Fibroblast of the aortic adventitia (primary cell): ENCODE data around the gene RPL31. TPM values are rescaled to one million over a fixed set of nuclear protein-coding genes. Genes with fewer than 3 reads are reported as not detected.

Source experiments
- DNase-seq: peaks from one replicate; pipeline ENCODE4 v3.0.0-alpha.2; 2010; ENCODE audit warnings: low read depth
- H3K4me3 ChIP-seq: 2 replicates; pipeline ENCODE4 v1.5.1; 2011; ENCODE audit warnings: low read depth, mild to moderate bottlenecking, control low read depth, low read length, moderate library complexity
- total RNA-seq: library from RNA; depleted of rRNA; stranded (reverse); fragments of >200 nt; gene quantifications from 2 replicates; pipeline ENCODE4 v1.2.3, GENCODE V29; 2012; ENCODE audit warnings: low replicate concordance
- TF ChIP-seq, protein P1 (sequence below): IDR thresholded peaks from 2 replicates; pipeline ENCODE4 v1.5.1; 2011; ENCODE audit warnings: mild to moderate bottlenecking, low read length, control low read depth, inconsistent platforms; ENCODE audit not compliant: insufficient read depth

Gene RPL31
- total RNA-seq, 1 donor: 1,869 TPM

DNA sequence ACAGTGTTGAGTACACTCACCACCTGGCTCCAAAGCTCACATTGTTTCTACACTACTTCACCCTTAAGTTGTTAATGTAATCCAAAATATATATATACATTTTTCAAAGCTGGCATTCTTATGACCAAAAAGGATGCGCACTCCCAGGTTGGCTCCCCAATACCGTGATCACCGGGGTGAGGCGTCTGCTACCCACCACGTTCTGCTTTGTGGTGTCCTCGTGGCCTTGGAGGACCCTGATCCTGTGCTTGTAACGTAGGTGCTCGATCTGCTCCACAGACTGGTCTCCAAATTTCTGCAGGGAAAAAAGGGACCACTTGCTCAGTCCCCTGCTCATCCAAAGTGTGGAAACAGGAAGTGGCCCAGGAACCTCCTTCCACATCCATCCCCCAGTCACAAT is 25.8 kb downstream of the RPL31 start:
- no peak for DNase-seq
- TF ChIP-seq, protein P1, sequence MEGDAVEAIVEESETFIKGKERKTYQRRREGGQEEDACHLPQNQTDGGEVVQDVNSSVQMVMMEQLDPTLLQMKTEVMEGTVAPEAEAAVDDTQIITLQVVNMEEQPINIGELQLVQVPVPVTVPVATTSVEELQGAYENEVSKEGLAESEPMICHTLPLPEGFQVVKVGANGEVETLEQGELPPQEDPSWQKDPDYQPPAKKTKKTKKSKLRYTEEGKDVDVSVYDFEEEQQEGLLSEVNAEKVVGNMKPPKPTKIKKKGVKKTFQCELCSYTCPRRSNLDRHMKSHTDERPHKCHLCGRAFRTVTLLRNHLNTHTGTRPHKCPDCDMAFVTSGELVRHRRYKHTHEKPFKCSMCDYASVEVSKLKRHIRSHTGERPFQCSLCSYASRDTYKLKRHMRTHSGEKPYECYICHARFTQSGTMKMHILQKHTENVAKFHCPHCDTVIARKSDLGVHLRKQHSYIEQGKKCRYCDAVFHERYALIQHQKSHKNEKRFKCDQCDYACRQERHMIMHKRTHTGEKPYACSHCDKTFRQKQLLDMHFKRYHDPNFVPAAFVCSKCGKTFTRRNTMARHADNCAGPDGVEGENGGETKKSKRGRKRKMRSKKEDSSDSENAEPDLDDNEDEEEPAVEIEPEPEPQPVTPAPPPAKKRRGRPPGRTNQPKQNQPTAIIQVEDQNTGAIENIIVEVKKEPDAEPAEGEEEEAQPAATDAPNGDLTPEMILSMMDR: no peak
- no peak overlapping the region for H3K4me3 ChIP-seq

DNA sequence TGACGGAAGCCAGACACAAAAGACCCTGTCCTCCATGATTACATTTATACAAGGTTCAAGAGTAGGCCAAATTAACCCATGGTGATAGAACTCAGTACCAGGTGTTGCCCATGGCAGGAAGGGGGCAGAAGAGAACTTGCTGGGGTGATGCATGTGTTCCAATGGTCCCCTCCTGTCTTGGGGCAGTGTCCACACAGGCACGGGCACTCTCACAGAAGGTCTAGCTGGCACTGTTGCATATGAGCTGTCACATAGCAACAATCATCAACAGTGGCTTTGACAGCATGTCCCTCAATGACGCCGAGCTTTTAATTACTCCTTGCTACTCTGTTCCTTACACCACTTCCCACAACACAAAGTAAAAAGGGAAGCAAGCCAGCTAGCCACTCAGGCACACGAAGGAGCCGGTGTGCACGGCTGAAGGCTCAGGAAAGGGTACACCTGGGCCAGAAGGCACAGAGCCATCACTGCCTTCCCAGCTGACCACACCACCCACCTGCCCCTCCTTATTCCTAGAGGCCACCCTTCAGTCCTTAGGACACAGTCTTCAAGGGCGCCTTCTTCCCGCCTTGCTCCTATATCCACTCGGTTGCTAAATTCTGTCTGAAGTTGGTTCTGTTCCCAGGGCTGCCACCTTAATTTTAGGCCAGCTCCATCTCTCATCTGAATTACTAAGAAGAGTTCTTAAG is 28.9 kb downstream of the RPL31 start:
- no peak overlapping the region for H3K4me3 ChIP-seq
- TF ChIP-seq, protein P1: no peak
- no peak for DNase-seq

DNA sequence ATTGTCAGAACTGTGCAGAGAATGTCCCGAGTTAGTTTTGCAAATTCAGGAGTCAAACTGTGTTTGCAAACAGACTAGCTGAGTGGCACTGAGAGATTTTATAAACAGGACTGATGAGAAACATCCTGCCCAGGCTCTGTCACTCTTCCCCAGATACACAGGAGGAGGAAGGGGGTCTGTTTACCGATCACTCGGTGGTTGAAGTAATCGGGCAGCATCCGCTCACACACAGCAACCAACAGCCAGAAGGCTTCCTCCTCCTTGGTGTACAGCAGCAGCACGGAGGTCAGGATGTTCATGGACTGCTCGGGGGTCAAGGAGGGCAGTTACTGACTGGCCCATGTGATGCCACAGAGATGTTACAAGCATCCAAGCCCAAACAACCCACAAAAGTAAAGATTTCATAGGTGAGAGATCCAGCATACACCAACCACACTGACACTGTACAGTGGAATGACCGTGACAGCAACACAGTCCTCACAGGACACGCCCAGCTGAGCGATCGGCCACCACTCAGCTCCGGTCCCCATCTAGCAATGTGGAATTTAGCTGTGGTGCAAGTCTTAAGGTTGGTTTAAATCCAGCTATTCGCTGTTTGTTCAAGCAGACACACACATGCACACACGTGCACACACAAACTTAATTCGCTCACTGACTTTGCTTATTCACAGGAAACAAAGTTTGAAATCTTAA is 30.1 kb downstream of the RPL31 start:
- DNase-seq: no peak
- TF ChIP-seq, protein P1: no peak
- no peak overlapping the region for H3K4me3 ChIP-seq

DNA sequence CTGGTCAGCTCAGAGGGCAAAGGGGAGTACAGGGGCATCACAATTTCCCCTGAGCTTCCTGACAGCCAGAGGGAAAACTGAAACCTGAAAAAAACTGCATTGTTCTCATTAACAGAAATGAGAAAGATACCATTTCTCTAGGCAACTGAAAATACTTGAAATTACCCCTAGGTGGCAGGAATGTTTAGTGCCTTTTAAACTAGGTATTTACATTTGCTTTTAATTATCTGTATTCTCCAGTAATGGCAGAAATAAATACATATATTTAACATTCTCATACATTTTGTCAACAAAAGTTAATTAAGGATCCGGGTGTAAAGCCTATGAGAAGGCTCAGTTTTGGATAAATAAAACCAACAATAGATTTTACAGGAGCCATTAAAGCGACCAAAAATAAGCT is 34.5 kb downstream of the RPL31 start:
- TF ChIP-seq, protein P1: peak; percentile 64
- no peak overlapping the region for H3K4me3 ChIP-seq
- peak; percentile 72 for DNase-seq

DNA sequence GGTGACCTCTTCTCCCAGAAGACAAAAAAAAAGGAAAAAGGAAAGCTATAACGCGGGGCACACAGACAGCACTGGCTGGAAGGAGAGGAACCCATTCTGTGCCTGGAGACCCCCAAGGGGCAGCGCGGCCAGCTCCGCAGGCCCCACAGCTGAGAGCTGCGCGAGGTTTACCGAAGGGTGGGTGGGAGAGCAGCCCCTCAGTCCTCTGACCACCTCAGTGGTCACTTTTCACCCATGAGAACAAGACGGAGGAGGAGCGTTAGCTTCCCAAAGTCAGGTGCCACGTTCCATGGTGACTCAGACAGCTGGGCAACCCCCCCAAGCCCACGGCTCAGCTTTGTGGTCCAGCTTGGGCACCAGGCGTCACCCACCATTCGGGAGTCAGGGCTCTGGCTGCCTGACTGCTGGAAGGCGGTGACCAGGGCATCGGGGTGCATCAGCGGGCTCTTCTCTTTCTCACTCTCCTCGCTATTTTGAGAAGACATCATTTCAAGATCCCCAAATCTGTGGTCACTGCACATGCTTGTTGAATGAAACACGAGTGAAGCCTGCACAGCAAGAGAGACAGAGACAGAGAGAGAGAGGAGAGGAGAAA is 35.2 kb downstream of the RPL31 start:
- TF ChIP-seq, protein P1: no peak
- no peak for DNase-seq
- no peak overlapping the region for H3K4me3 ChIP-seq

DNA sequence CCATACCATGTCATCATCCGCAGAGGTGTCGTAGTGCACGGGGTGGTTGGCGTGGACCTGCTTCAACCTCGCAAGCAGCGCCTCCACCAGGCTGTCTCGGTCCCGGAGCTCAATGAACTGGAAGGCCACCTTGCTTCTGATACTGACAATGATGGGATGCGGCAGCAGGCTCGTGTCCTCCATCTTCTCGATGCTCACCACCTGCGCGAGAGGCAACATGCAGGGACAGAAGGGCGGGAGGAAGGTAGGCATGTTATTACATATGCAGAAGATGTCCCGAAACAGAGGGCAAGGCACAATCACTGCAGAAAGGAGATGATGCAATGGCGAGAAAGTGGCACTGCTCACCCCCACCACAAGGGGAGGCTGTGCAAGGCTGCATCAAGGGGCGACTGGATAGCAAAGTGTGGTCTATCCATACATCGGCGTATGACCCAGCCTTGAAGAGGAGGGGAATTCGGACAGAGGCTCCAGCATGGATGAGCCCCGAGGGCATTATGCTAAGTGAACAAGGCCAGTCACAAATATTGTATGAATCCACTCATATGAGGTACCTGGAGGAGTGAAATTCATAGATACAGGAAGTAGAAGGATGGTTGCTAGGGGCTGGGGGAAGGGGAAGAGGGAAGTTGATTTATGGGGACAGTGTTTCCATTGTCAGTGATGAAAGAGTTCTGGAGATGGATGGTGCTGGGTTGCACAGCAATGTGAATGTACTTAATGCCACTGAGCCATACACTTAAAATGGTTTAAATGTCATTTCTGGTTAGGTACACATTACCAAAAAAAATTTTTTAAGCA is 36.6 kb downstream of the RPL31 start:
- DNase-seq: peak; percentile 25
- TF ChIP-seq, protein P1: peak; percentile 54
- no peak overlapping the region for H3K4me3 ChIP-seq
